ENCODE measurements around the gene PPEF1.

PPEF1 gene

DNA sequence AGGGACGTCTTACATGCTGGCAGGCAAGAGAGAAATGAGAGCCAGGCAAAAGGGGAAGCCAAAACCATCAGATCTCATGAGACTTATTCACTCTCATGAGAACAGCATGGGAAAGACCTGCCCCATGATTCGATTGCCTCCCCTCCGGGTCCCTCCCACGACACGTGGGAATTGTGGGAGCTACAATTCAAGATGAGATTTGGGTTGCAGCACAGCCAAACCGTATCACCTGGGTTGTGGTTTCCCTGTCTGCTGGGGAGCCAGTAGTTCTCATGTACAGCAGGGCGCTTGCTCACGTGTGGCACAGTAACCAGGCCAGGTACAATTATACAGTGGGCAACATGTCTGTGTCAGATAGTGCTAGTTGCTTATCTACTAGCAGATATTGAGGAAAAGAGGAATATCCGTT lies 24.5 kb upstream of the PPEF1 start:
- H3K79me2 ChIP-seq (ENCODE audit: insufficient read depth, low read length): no peaks in the 10 kb centered on the region
- H3K4me3 ChIP-seq (ENCODE audit: insufficient read depth, low read length, poor library complexity, severe bottlenecking): no peak overlapping the region
- no peaks in the 10 kb centered on the region for H3F3A ChIP-seq (ENCODE audit: insufficient read depth)
- no peak for TF ChIP-seq EZH2phosphoT487 (conservative IDR thresholded peaks at IDR 0.05; ENCODE audit: low read length)
- TF ChIP-seq, protein P1, sequence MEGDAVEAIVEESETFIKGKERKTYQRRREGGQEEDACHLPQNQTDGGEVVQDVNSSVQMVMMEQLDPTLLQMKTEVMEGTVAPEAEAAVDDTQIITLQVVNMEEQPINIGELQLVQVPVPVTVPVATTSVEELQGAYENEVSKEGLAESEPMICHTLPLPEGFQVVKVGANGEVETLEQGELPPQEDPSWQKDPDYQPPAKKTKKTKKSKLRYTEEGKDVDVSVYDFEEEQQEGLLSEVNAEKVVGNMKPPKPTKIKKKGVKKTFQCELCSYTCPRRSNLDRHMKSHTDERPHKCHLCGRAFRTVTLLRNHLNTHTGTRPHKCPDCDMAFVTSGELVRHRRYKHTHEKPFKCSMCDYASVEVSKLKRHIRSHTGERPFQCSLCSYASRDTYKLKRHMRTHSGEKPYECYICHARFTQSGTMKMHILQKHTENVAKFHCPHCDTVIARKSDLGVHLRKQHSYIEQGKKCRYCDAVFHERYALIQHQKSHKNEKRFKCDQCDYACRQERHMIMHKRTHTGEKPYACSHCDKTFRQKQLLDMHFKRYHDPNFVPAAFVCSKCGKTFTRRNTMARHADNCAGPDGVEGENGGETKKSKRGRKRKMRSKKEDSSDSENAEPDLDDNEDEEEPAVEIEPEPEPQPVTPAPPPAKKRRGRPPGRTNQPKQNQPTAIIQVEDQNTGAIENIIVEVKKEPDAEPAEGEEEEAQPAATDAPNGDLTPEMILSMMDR (IDR thresholded peaks at IDR 0.05; ENCODE audit: insufficient read depth, low read length, poor library complexity, severe bottlenecking): no peak
- H4K20me1 ChIP-seq (ENCODE audit: low read depth, low read length): no peaks in the 10 kb centered on the region
- H3K27ac ChIP-seq (ENCODE audit: low read depth, low read length): no peak overlapping the region
- no peaks in the 10 kb centered on the region for H3K27me3 ChIP-seq (ENCODE audit: low read length)
- no peaks in the 10 kb centered on the region for H3K9me3 ChIP-seq (ENCODE audit: insufficient read depth, low read length)
- no peak overlapping the region for H3K9ac ChIP-seq (ENCODE audit: low read length)
- H3K4me2 ChIP-seq (ENCODE audit: low read depth, low read length, poor library complexity, severe bottlenecking): no peak overlapping the region
- no peaks in the 10 kb centered on the region for H3K9me2 ChIP-seq (replicated peaks; ENCODE audit: insufficient read depth, low read length)
- H2AFZ ChIP-seq (ENCODE audit: low read depth, low read length, severe bottlenecking): no peak overlapping the region
- no peaks in the 10 kb centered on the region for H3K36me3 ChIP-seq (ENCODE audit: low read length)

DNA sequence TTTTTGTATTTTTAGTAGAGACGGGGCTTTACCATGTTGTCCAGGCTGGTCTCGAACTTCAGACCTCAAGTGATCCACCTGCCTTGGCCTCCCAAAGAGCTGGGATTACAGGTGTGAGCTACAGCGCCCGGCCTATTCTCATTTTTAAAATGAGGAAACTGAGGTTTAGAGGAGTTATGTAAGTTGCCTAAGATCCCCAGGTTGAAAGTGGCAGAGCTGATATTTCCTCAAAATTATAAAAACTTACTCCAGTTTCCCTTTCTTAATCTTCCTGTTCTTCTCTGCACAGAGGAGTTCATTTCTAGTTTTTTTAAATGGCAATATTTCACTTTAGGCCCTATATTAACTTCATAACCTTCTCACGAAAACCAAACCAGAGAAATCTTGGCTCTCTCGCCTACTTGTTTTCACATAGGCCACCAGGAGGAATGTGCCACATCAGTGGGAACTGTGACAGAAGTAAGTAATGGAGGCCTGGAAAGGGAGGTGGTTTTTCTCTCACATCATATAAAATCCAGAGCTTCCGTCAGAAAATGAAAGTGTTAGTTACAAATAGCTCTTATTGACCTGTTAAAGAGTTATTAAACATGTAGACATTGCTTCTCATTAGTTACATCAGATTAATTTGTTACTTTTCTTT lies 19.5 kb upstream of the PPEF1 start:
- H3K27ac ChIP-seq (ENCODE audit: low read depth, low read length): no peak overlapping the region
- no peak for TF ChIP-seq EZH2phosphoT487 (conservative IDR thresholded peaks at IDR 0.05; ENCODE audit: low read length)
- TF ChIP-seq, protein P1 (IDR thresholded peaks at IDR 0.05; ENCODE audit: insufficient read depth, low read length, poor library complexity, severe bottlenecking): no peak
- no peaks in the 10 kb centered on the region for H3F3A ChIP-seq (ENCODE audit: insufficient read depth)
- H3K36me3 ChIP-seq (ENCODE audit: low read length): no peaks in the 10 kb centered on the region
- no peaks in the 10 kb centered on the region for H4K20me1 ChIP-seq (ENCODE audit: low read depth, low read length)
- H3K79me2 ChIP-seq (ENCODE audit: insufficient read depth, low read length): no peaks in the 10 kb centered on the region
- H3K27me3 ChIP-seq (ENCODE audit: low read length): no peaks in the 10 kb centered on the region
- no peaks in the 10 kb centered on the region for H3K9me2 ChIP-seq (replicated peaks; ENCODE audit: insufficient read depth, low read length)
- H2AFZ ChIP-seq (ENCODE audit: low read depth, low read length, severe bottlenecking): no peak overlapping the region
- H3K4me3 ChIP-seq (ENCODE audit: insufficient read depth, low read length, poor library complexity, severe bottlenecking): no peak overlapping the region
- no peaks in the 10 kb centered on the region for H3K9me3 ChIP-seq (ENCODE audit: insufficient read depth, low read length)
- H3K4me2 ChIP-seq (ENCODE audit: low read depth, low read length, poor library complexity, severe bottlenecking): no peak overlapping the region
- H3K9ac ChIP-seq (ENCODE audit: low read length): no peak overlapping the region

DNA sequence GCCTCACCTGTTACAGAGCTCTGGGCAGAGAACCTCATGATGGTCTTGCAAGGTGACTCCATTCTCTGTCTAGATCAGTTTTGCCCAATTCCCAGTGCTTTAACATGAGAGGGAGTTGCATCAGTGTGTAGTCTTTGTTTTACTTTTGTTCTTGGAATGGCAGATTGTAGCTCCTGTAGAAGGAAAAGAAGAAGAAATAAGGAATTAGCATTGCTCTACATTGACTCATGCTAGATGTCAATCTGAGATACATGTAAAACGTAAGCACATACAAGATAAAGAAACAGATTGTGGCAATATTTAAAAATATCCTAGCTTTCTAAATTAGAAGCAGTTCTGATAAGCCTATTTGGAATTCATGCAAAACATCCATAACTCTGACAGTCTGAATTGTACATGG lies 16.0 kb upstream of the PPEF1 start:
- Histone ChIP-seq H3K9ac (ENCODE audit: low read length) (no peak overlapping the region), H3K27ac (ENCODE audit: low read depth, low read length) (no peak overlapping the region), H2AFZ (ENCODE audit: low read depth, low read length, severe bottlenecking) (no peak overlapping the region), H3K79me2 (ENCODE audit: insufficient read depth, low read length) (no peaks in the 10 kb centered on the region), H3K4me2 (ENCODE audit: low read depth, low read length, poor library complexity, severe bottlenecking) (no peak overlapping the region), H3F3A (ENCODE audit: insufficient read depth) (no peaks in the 10 kb centered on the region), H3K36me3 (ENCODE audit: low read length) (no peaks in the 10 kb centered on the region), H3K27me3 (ENCODE audit: low read length) (no peaks in the 10 kb centered on the region), H3K4me3 (ENCODE audit: insufficient read depth, low read length, poor library complexity, severe bottlenecking) (no peak overlapping the region), H3K9me3 (ENCODE audit: insufficient read depth, low read length) (no peaks in the 10 kb centered on the region), H4K20me1 (ENCODE audit: low read depth, low read length) (no peaks in the 10 kb centered on the region), H3K9me2 (replicated peaks; ENCODE audit: insufficient read depth, low read length) (no peaks in the 10 kb centered on the region)
- TF ChIP-seq, protein P1 (IDR thresholded peaks at IDR 0.05; ENCODE audit: insufficient read depth, low read length, poor library complexity, severe bottlenecking): no peak
- TF ChIP-seq EZH2phosphoT487 (conservative IDR thresholded peaks at IDR 0.05; ENCODE audit: low read length): no peak

Measured in SU-DHL-6 (cell line).